Measurements from ENCODE around the gene TEX264. TPM values are rescaled to one million over a fixed set of nuclear protein-coding genes. Genes with fewer than 3 reads are reported as not detected.

TEX264 gene
- total RNA-seq, 1 donor from 2014 or later: 28.2 TPM

- Histone ChIP-seq H3K4me1 (ENCODE audit: insufficient read depth, low read length) (peaks cover 11% of the 10 kb centered on the region), H3K4me3 (ENCODE audit: insufficient read depth, low read depth, low read length) (no peak overlapping the region), H3K9ac (ENCODE audit: low read length) (no peak overlapping the region), H3K79me2 (ENCODE audit: insufficient read depth, low read length) (no peaks in the 10 kb centered on the region), H3K4me2 (ENCODE audit: low read length) (no peak overlapping the region), H3K27me3 (ENCODE audit: insufficient read depth, low read length) (no peaks in the 10 kb centered on the region), H2AFZ (ENCODE audit: low read depth, low read length) (no peak overlapping the region), H4K20me1 (ENCODE audit: insufficient read depth, low read length) (peaks cover 22% of the 10 kb centered on the region), H3K36me3 (ENCODE audit: insufficient read depth, low read length) (no peaks in the 10 kb centered on the region), H3K9me3 (ENCODE audit: insufficient read depth, low read depth, low read length) (no peaks in the 10 kb centered on the region), H3K27ac (ENCODE audit: low read depth, low read length) (no peak overlapping the region)
- Mint-ChIP-seq H3K4me3 (ENCODE audit: unreplicated experiment) (no peak overlapping the region), H3K36me3 (ENCODE audit: low read depth, unreplicated experiment) (peaks cover 15% of the 10 kb centered on the region), H3K27me3 (ENCODE audit: low read depth, unreplicated experiment) (no peaks in the 10 kb centered on the region), H3K4me1 (ENCODE audit: low read depth, unreplicated experiment) (peaks cover 6% of the 10 kb centered on the region), H3K27ac (ENCODE audit: unreplicated experiment) (no peak overlapping the region), H3K9me3 (ENCODE audit: unreplicated experiment) (no peaks in the 10 kb centered on the region)
- no peak for FAIRE-seq
- DNase-seq (ENCODE audit: low read depth): no peak
- TF ChIP-seq EZH2 (IDR thresholded peaks at IDR 0.05; ENCODE audit: insufficient read depth, low read length): no peak
These were observed 20.9 kb downstream of the TEX264 start for GRCh38 chr3:51691949-51692348.

GRCh38 chr3:51692980-51693395 is 21.9 kb downstream of the TEX264 start:
- H3K4me3 ChIP-seq (ENCODE audit: insufficient read depth, low read depth, low read length): no peak overlapping the region
- no peak overlapping the region for H3K27ac ChIP-seq (ENCODE audit: low read depth, low read length)
- no peaks in the 10 kb centered on the region for H3K79me2 ChIP-seq (ENCODE audit: insufficient read depth, low read length)
- no peaks in the 10 kb centered on the region for H3K36me3 ChIP-seq (ENCODE audit: insufficient read depth, low read length)
- H2AFZ ChIP-seq (ENCODE audit: low read depth, low read length): no peak overlapping the region
- FAIRE-seq (no peak), DNase-seq (ENCODE audit: low read depth) (no peak)
- H3K9ac ChIP-seq (ENCODE audit: low read length): no peak overlapping the region
- H3K36me3 Mint-ChIP-seq (ENCODE audit: low read depth, unreplicated experiment): peaks cover 25% of the 10 kb centered on the region
- no peaks in the 10 kb centered on the region for H3K9me3 Mint-ChIP-seq (ENCODE audit: unreplicated experiment)
- peaks cover under 1% of the 10 kb centered on the region for H3K4me1 ChIP-seq (ENCODE audit: insufficient read depth, low read length)
- no peak for TF ChIP-seq CTCF (IDR thresholded peaks at IDR 0.05; ENCODE audit: insufficient read depth, low read depth, low read length)
- no peak for TF ChIP-seq EZH2 (IDR thresholded peaks at IDR 0.05; ENCODE audit: insufficient read depth, low read length)
- no peak overlapping the region for H3K27ac Mint-ChIP-seq (ENCODE audit: unreplicated experiment)
- H3K4me3 Mint-ChIP-seq (ENCODE audit: unreplicated experiment): no peak overlapping the region
- no peaks in the 10 kb centered on the region for H3K27me3 Mint-ChIP-seq (ENCODE audit: low read depth, unreplicated experiment)
- no peaks in the 10 kb centered on the region for H3K27me3 ChIP-seq (ENCODE audit: insufficient read depth, low read length)
- H3K9me3 ChIP-seq (ENCODE audit: insufficient read depth, low read depth, low read length): no peaks in the 10 kb centered on the region
- H3K4me1 Mint-ChIP-seq (ENCODE audit: low read depth, unreplicated experiment): no peaks in the 10 kb centered on the region
- peaks cover 30% of the 10 kb centered on the region for H4K20me1 ChIP-seq (ENCODE audit: insufficient read depth, low read length)
- H3K4me2 ChIP-seq (ENCODE audit: low read length): no peak overlapping the region

- Mint-ChIP-seq H3K36me3 (ENCODE audit: low read depth, unreplicated experiment) (peaks cover 28% of the 10 kb centered on the region), H3K4me3 (ENCODE audit: unreplicated experiment) (no peak overlapping the region), H3K27ac (ENCODE audit: unreplicated experiment) (no peak overlapping the region), H3K9me3 (ENCODE audit: unreplicated experiment) (no peaks in the 10 kb centered on the region), H3K27me3 (ENCODE audit: low read depth, unreplicated experiment) (no peaks in the 10 kb centered on the region), H3K4me1 (ENCODE audit: low read depth, unreplicated experiment) (no peaks in the 10 kb centered on the region)
- no peak overlapping the region for H3K9ac ChIP-seq (ENCODE audit: low read length)
- no peak for DNase-seq (ENCODE audit: low read depth)
- H3K9me3 ChIP-seq (ENCODE audit: insufficient read depth, low read depth, low read length): no peaks in the 10 kb centered on the region
- no peaks in the 10 kb centered on the region for H3K36me3 ChIP-seq (ENCODE audit: insufficient read depth, low read length)
- H3K4me1 ChIP-seq (ENCODE audit: insufficient read depth, low read length): no peaks in the 10 kb centered on the region
- H3K4me3 ChIP-seq (ENCODE audit: insufficient read depth, low read depth, low read length): no peak overlapping the region
- no peak overlapping the region for H3K27ac ChIP-seq (ENCODE audit: low read depth, low read length)
- H4K20me1 ChIP-seq (ENCODE audit: insufficient read depth, low read length): peaks cover 34% of the 10 kb centered on the region
- no peaks in the 10 kb centered on the region for H3K79me2 ChIP-seq (ENCODE audit: insufficient read depth, low read length)
- no peak overlapping the region for H3K4me2 ChIP-seq (ENCODE audit: low read length)
- FAIRE-seq: no peak
- H3K27me3 ChIP-seq (ENCODE audit: insufficient read depth, low read length): no peaks in the 10 kb centered on the region
- H2AFZ ChIP-seq (ENCODE audit: low read depth, low read length): no peak overlapping the region
- TF ChIP-seq EZH2 (IDR thresholded peaks at IDR 0.05; ENCODE audit: insufficient read depth, low read length) (no peak), CTCF (IDR thresholded peaks at IDR 0.05; ENCODE audit: insufficient read depth, low read depth, low read length) (no peak)
These were observed 25.9 kb downstream of the TEX264 start for GRCh38 chr3:51696954-51697353.
